Gastroesophageal sphincter (tissue), 4 donors: ENCODE results near the gene DNAAF8. TPM values are rescaled to one million over a fixed set of nuclear protein-coding genes. Genes with fewer than 3 reads are reported as not detected.
A peak's percentile ranks its signal among the peaks of the same experiment; 100 is the strongest.

Experiments
- ATAC-seq: fragments of 150-250 bp; one replicate; pipeline ENCODE4 v1.9.1; 2016; ENCODE audit warnings: mild to moderate bottlenecking, moderate library complexity
- H3K27ac ChIP-seq, 4 donors: fragments of 200-600 bp; sonication (generic) in 3 of 4; 1 replicate in 3 of 4; 2 replicates in 1 of 4; pipeline ENCODE4 v1.5.1; 2016 to 2019
- H3K27me3 ChIP-seq: fragments of 200-600 bp; sonication (generic); one replicate; pipeline ENCODE4 v1.5.1; 2019
- H3K36me3 ChIP-seq, 2 donors: fragments of 200-600 bp; sonication (generic); one replicate each; pipeline ENCODE4 v1.5.1; 2019; ENCODE audit warnings: control low read depth in 1 of 2
- H3K4me1 ChIP-seq, 3 donors: fragments of 200-600 bp; sonication (generic); 1 replicate in 2 of 3; 2 replicates in 1 of 3; pipeline ENCODE4 v1.5.1; 2016 to 2019; ENCODE audit warnings: control low read depth in 2 of 3
- H3K4me3 ChIP-seq, 2 donors: fragments of 200-600 bp; sonication (generic); one replicate each; pipeline ENCODE4 v1.5.1; 2019; ENCODE audit warnings: mild to moderate bottlenecking in 1 of 2, moderate library complexity in 1 of 2
- H3K9me3 ChIP-seq, 3 donors: fragments of 200-600 bp; sonication (generic); one replicate each; pipeline ENCODE4 v1.5.1; 2017 to 2019; ENCODE audit warnings: control low read depth in 2 of 3
- CTCF ChIP-seq, 4 experiments: fragments of 200-600 bp in 2 of 4; fragments of 450-650 bp in 2 of 4; sonication (generic) in 1 of 4; IDR thresholded peaks; one replicate each; pipeline ENCODE4 v1.5.1; 2017 to 2019; ENCODE audit warnings: antibody characterized with exemption in 4 of 4, mild to moderate bottlenecking in 2 of 4, moderate library complexity in 2 of 4
- EP300 ChIP-seq: sonication (generic); formaldehyde crosslinking; IDR thresholded peaks from one replicate; pipeline ENCODE4 v1.6.1; 2017; ENCODE audit warnings: antibody characterized with exemption, mild to moderate bottlenecking
- POLR2A ChIP-seq, 2 donors: fragments of 450-650 bp; IDR thresholded peaks; one replicate each; pipeline ENCODE4 v1.6.1; 2017; ENCODE audit warnings: antibody characterized with exemption in 2 of 2, mild to moderate bottlenecking in 2 of 2, moderate library complexity in 1 of 2
- POLR2AphosphoS5 ChIP-seq: sonication (generic); formaldehyde crosslinking; IDR thresholded peaks from one replicate; pipeline ENCODE4 v1.6.1; 2017; ENCODE audit warnings: antibody characterized with exemption
- WGBS, 2 donors: methylation state at CpG; one replicate each; pipeline ENCODE4 v1.1.5; 2018; ENCODE audit warnings: low coverage in 1 of 2; 5-methylcytosine and 5-hydroxymethylcytosine counted together
- total RNA-seq, 4 donors: library from RNA; depleted of rRNA; stranded (reverse); fragments of >200 nt; gene quantifications; one replicate each; pipeline ENCODE4 v1.1.0, GENCODE V29; 2016

Gene DNAAF8
- total RNA-seq, 4 donors from 2014 or later: 0.54 to 0.89 (median 0.65) TPM

- Histone ChIP-seq H3K36me3 (peaks cover 0 to 37% of the 10 kb centered on the region in 2 donors), H3K27me3 (no peaks in the 10 kb centered on the region), H3K9me3 (no peaks in the 10 kb centered on the region), H3K27ac (peak overlapping the region in 1 of 4 donors; percentile 39), H3K4me1 (peaks cover 0 to 27% (median 3%) of the 10 kb centered on the region in 3 donors), H3K4me3 (no peak overlapping the region)
- TF ChIP-seq POLR2A (IDR thresholded peaks at IDR 0.05): no peak
- no peak for TF ChIP-seq POLR2AphosphoS5
- TF ChIP-seq EP300: no peak
- no peak for TF ChIP-seq CTCF (IDR thresholded peaks at IDR 0.05)
- WGBS, 2 donors: 53% methylated on average over 4 of the region's 15 CpGs; no CpG with 5 or more reads in 1 of the 2 donors
- ATAC-seq: no peak
Observed at GRCh38 chr16:4746991-4747574, 12.7 kb downstream of the DNAAF8 start.

GRCh38 chr16:4747906-4748681 is 13.8 kb downstream of the DNAAF8 start:
- peak overlapping the region in 1 of 4 donors; percentile 39 for H3K27ac ChIP-seq
- 69 to 70% methylated on average over 7 to 13 of the region's 14 CpGs for whole genome bisulfite sequencing, 2 donors
- no peak for ATAC-seq
- H3K4me1 ChIP-seq: peaks cover 0 to 22% (median 3%) of the 10 kb centered on the region in 3 donors
- H3K9me3 ChIP-seq: no peaks in the 10 kb centered on the region
- TF ChIP-seq POLR2A (IDR thresholded peaks at IDR 0.05) (no peak), CTCF (IDR thresholded peaks at IDR 0.05) (no peak), POLR2AphosphoS5 (no peak), EP300 (no peak)
- H3K36me3 ChIP-seq: peaks cover 0 to 47% of the 10 kb centered on the region in 2 donors
- no peaks in the 10 kb centered on the region for H3K27me3 ChIP-seq
- H3K4me3 ChIP-seq: no peak overlapping the region

GRCh38 chr16:4748682-4749411 is 14.5 kb downstream of the DNAAF8 start:
- H3K9me3 ChIP-seq: no peaks in the 10 kb centered on the region
- peaks cover 0 to 17% (median 3%) of the 10 kb centered on the region in 3 donors for H3K4me1 ChIP-seq
- 96% methylated on average over 6 of the region's 16 CpGs; no CpG with 5 or more reads in 1 of the 2 donors for WGBS, 2 donors
- no peak overlapping the region for H3K4me3 ChIP-seq
- no peak for TF ChIP-seq EP300
- no peak for TF ChIP-seq POLR2A (IDR thresholded peaks at IDR 0.05)
- no peak for TF ChIP-seq POLR2AphosphoS5
- TF ChIP-seq CTCF (IDR thresholded peaks at IDR 0.05): no peak
- peaks cover 0 to 55% of the 10 kb centered on the region in 2 donors for H3K36me3 ChIP-seq
- no peaks in the 10 kb centered on the region for H3K27me3 ChIP-seq
- H3K27ac ChIP-seq: no peak overlapping the region
- no peak for ATAC-seq

- TF ChIP-seq POLR2AphosphoS5: no peak
- no peak for TF ChIP-seq EP300
- TF ChIP-seq CTCF (IDR thresholded peaks at IDR 0.05): no peak
- TF ChIP-seq POLR2A (IDR thresholded peaks at IDR 0.05): no peak
- Histone ChIP-seq H3K27ac (no peak overlapping the region), H3K4me1 (peaks cover 0 to 17% (median 3%) of the 10 kb centered on the region in 3 donors), H3K27me3 (no peaks in the 10 kb centered on the region), H3K9me3 (no peaks in the 10 kb centered on the region), H3K36me3 (peaks cover 0 to 64% of the 10 kb centered on the region in 2 donors), H3K4me3 (no peak overlapping the region)
- ATAC-seq: no peak
- WGBS, 2 donors: 80% methylated on average over 7 of the region's 10 CpGs; no CpG with 5 or more reads in 1 of the 2 donors
Observed at GRCh38 chr16:4749700-4750257, 15.4 kb downstream of the DNAAF8 start.
